Measurements from ENCODE around the gene CTNND2. TPM values are rescaled to one million over a fixed set of nuclear protein-coding genes. Genes with fewer than 3 reads are reported as not detected.

Gene CTNND2
- total and polyA plus RNA-seq, 10 of the 15 experiments (the other 5 are each of a cell fraction or from before 2014, with no cell fraction given), result 0.02 to 0.16 (median 0.04) TPM; not detected in 7

DNA sequence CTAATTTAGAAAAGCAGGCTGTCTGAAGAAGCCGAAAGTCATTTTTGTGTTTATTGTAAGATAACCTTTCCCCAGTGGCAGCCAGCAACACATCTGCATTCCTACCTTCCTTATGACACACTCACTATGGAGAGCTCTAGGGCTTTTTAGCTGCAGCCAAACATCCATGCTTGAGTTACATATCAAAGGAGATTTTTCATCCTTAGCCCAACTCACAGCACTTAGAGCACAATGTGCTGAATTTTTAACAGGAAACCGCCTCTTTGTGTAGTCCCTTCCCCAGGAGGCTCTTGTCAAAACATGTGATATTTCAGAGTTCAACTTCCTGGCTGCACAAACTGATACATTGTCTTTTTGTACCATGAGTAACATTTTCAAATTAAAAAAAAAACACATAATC is 379.2 kb downstream of the CTNND2 start:
- TF ChIP-seq ATF2 (IDR thresholded peaks at IDR 0.05; ENCODE audit: low read length) (no peak), GATAD2B (conservative IDR thresholded peaks at IDR 0.05; ENCODE audit: low read depth) (no peak), ZNF384 (IDR thresholded peaks at IDR 0.05; ENCODE audit: borderline replicate concordance, low read depth, low read length) (no peak), IRF4 (IDR thresholded peaks at IDR 0.05; ENCODE audit: low read depth, low read length) (no peak), TCF7 (IDR thresholded peaks at IDR 0.05; ENCODE audit: borderline replicate concordance) (no peak), NBN (IDR thresholded peaks at IDR 0.05) (no peak), ATF7 (IDR thresholded peaks at IDR 0.05; ENCODE audit: low read depth) (no peak), IRF3 (IDR thresholded peaks at IDR 0.05) (no peak), ZNF207 (IDR thresholded peaks at IDR 0.05; ENCODE audit: borderline replicate concordance) (no peak), NFIC (IDR thresholded peaks at IDR 0.05; ENCODE audit: low read depth, low read length) (no peak), PAX8 (IDR thresholded peaks at IDR 0.05) (no peak), BACH1 (IDR thresholded peaks at IDR 0.05; ENCODE audit: borderline replicate concordance) (no peak), USF2 (IDR thresholded peaks at IDR 0.05; ENCODE audit: borderline replicate concordance, low read depth, low read length) (no peak), TARDBP (IDR thresholded peaks at IDR 0.05; ENCODE audit: borderline replicate concordance) (no peak)
- Histone ChIP-seq H3K79me2 (ENCODE audit: control insufficient read depth, insufficient read depth, low read length) (no peaks in the 10 kb centered on the region), H3K27me3 (replicated peaks in 1 of 2; ENCODE audit: control insufficient read depth in 2 of 2, insufficient read depth in 2 of 2, low read length in 1 of 2) (no peaks in the 10 kb centered on the region), H3K27ac (ENCODE audit: control insufficient read depth, insufficient read depth) (no peak overlapping the region), H4K20me1 (ENCODE audit: control insufficient read depth, insufficient read depth) (no peaks in the 10 kb centered on the region), H2AFZ (ENCODE audit: control insufficient read depth, low read depth, low read length) (no peak overlapping the region), H3K9ac (ENCODE audit: control insufficient read depth, insufficient read depth, low read length) (no peak overlapping the region), H3K4me1 (ENCODE audit: control insufficient read depth, insufficient read depth, low read length) (no peaks in the 10 kb centered on the region), H3K36me3 (ENCODE audit: control insufficient read depth in 2 of 2, insufficient read depth in 2 of 2, low read length in 1 of 2) (no peaks in the 10 kb centered on the region), H3K9me3 (replicated peaks; ENCODE audit: control insufficient read depth, insufficient read depth, low read length) (no peaks in the 10 kb centered on the region), H3K4me2 (ENCODE audit: control insufficient read depth, insufficient read depth) (no peak overlapping the region), H3K4me3 (no peak overlapping the region)
- no TSS peak for BruUV-seq (replicated peaks)
- CTCF ChIA-PET, result no interaction called here
- intact Hi-C loops (cut with micrococcal nuclease; ENCODE audit: unreplicated experiment), result no loop called here
- in situ Hi-C loops (cut with MboI), result no loop called here
- 3% methylated on average over 2 of the region's 2 CpGs for WGBS (ENCODE audit: insufficient coverage, insufficient replicate concordance, low lambda C conversion rate, missing lambda C conversion rate)
- ATAC-seq, result no peak
- POLR2A ChIA-PET, result no interaction called here
- SMC1A ChIA-PET (ENCODE audit: uncharacterized antibody, unreplicated experiment), result no interaction called here
- DNase-seq (ENCODE audit: low read depth, low spot score), result no peak
- FAIRE-seq, result no peak
- RAD21 ChIA-PET (ENCODE audit: unreplicated experiment), result no interaction called here

Data from GM12878 (cell line).